Activated naive CD4-positive, alpha-beta T cell treated with anti-CD3 and anti-CD28 coated beads, Interleukin-2, amount 50 U/mL, for 16 hours (primary cell): ENCODE measurements around the gene ZNF367.

ENCODE experiments used
- DNase-seq: peaks from one replicate; pipeline ENCODE4 v3.0.0-alpha.2; 2020

The ZNF367 gene

GRCh38 chr9:96348261-96348660 lies 69.9 kb downstream of the ZNF367 start:
- DNase-seq: no peak

GRCh38 chr9:96345551-96345950 lies 72.6 kb downstream of the ZNF367 start:
- DNase-seq: no peak

DNA sequence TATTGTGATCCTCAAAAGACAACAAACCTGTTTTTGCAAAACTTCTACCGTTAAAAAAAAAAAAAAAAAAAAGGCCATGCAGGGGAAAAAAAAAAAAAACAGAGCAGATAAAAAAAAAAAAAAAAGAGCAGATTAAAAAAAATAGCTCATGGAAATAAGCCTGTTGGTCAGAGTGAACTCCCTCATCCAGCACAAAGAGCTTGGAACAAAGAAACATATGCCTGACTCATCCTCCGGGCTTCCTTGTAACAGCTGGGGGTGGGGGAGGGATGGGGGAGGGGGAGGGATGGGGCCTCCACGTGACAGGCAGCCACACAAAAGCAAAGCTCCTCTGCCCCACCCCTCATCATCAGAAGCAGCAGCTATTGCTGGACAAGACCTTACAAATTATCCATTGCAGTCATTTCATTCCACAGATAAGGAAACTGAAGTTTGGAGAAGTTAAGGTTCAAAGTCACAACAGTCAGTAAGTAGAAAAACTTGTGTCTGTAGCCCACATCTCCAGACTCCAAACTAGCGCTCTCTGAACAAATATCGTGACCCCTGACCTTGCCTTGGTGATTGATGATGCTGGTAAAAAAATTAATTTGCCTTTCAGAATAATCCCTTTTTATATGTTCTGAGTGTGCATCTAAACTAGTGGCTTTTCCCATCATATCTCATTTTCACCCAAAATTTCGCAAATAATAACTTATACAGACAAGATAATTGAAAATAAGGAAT lies 73.6 kb downstream of the ZNF367 start:
- no peak for DNase-seq

DNA sequence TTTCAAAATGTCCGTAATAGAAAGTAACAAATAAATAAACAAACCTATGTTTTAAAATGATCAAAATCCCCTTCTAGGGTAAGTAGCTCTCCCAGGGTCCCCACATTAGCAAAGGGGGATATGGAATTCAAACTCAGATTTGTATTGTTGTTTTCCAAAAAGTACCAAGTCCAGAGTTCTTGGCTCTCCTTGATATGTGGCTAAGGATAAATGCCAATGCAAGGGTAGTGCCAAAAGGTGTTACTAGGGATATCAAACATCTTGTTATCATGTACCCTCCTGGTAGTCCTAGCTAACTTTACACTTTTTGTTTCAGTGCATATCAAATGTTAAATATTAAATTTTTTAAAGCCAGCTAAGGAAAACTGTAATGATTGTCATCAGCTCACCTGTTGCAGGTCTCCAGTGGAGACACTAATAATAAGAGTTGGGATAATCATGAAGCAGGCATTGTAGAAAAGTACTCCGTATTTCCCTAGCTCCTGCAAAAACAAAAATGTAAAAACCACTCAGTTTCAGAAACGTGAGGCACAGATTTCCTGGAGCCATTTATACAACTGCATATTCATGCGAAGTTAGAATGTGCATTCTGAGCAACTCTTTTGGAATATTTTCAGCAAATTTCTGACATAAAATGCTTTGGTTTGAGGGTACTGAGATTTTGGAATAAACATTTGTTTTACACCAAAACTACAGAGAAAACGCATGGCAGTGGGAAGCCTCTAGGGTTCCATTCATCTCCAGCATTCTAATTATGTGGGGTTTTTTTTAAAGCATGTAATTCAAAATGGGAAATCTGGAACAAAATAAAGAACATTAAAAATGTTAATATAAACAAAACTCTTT lies 74.4 kb downstream of the ZNF367 start:
- DNase-seq: no peak

- no peak for DNase-seq
These were observed 75.5 kb downstream of the ZNF367 start for GRCh38 chr9:96342571-96343245.

DNA sequence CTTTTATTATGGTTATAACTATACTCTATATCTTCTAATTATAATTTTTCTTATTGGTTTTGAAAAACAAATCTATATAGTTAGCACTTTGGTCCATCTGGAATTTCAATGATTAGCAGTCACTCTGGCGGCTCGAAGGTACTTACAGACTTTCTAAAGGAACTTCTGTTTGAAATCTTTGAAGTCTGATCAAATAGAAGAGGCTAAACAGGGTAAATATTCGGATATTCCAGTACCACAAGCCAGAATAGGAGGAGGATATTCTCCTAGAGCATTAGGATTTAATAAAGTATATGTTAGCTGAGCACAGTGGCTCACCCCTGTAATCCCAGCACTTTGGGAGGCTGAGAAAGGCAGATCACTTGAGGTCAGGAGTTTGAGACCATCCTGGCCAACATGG lies 77.5 kb downstream of the ZNF367 start:
- DNase-seq: no peak

DNA sequence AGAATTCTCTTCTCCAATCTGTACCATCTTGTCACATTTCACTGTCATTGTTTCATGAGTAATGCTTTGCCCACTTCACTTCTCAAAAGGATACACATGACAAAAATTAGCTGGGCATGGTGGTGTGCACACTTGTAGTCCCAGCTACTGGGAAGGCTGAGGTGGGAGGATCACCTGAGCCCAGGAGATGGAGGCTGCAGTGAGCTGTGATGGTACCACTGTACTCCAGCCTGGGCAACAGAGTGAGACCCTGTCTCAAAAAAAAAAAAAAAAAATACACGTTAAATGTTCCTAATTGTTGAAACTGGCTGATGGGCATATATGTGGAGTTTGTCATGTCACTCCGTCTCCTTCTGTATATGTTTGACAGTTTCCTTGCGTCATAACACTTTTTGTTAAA lies 79.9 kb downstream of the ZNF367 start:
- no peak for DNase-seq
